ENCODE results near the gene WDR53. TPM values are rescaled to one million over a fixed set of nuclear protein-coding genes. Genes with fewer than 3 reads are reported as not detected.

Gene WDR53
- total RNA-seq, 1 donor from 2014 or later, result 10.0 TPM

- no peak for TF ChIP-seq CTCF (IDR thresholded peaks at IDR 0.05; ENCODE audit: borderline replicate concordance)
- DNase-seq, result no peak
- intact Hi-C loops (cut with micrococcal nuclease), result no loop called here
- Histone ChIP-seq H3K4me1 (peaks cover 45% of the 10 kb centered on the region), H3K27me3 (ENCODE audit: low read depth) (no peaks in the 10 kb centered on the region), H3K36me3 (peaks cover 22% of the 10 kb centered on the region), H3K9me3 (replicated peaks) (peaks cover 13% of the 10 kb centered on the region), H3K4me3 (no peak overlapping the region), H3K27ac (replicated peaks) (peak overlapping the region; percentile 99)
Measured at GRCh38 chr3:196504556-196504955, 63.8 kb downstream of the WDR53 start.

Other genes starting within 250 kb of the WDR53 start
- gene TM4SF19, start 230.2 kb downstream of the WDR53 start, total RNA-seq, result not detected
- gene UBXN7, start 136.1 kb downstream of the WDR53 start, total RNA-seq, result 31.2 TPM
- gene RNF168, start 64.8 kb downstream of the WDR53 start, total RNA-seq, result 18.9 TPM
- gene SMCO1, start 53.2 kb downstream of the WDR53 start, total RNA-seq, result 73.0 TPM
- gene FBXO45, start 106 bp upstream of the WDR53 start, total RNA-seq, result 7.3 TPM
- gene NRROS, start 71.1 kb upstream of the WDR53 start, total RNA-seq, result 2.4 TPM
- 1.5 TPM for gene CEP19, start 143.7 kb upstream of the WDR53 start, total RNA-seq
- 15.6 TPM for gene PIGX, start 143.8 kb upstream of the WDR53 start, total RNA-seq
- gene PAK2, start 171.3 kb upstream of the WDR53 start, total RNA-seq, result 45.7 TPM